Hepatocyte (in vitro differentiated cells): ENCODE measurements around the gene MICB. TPM values are rescaled to one million over a fixed set of nuclear protein-coding genes. Genes with fewer than 3 reads are reported as not detected.

Experiments
- DNase-seq: peaks from one replicate; pipeline ENCODE4 v3.0.0-alpha.2; 2016; ENCODE audit warnings: low spot score
- H2AFZ ChIP-seq: fragments of 200-600 bp; sonication (generic); 2 replicates; pipeline ENCODE4 v1.6.0; 2016; ENCODE audit warnings: antibody characterized with exemption, mild to moderate bottlenecking
- H3K27ac ChIP-seq: fragments of 200-600 bp; sonication (generic); 2 replicates; pipeline ENCODE4 v1.5.1; 2016; ENCODE audit warnings: mild to moderate bottlenecking
- H3K27me3 ChIP-seq: fragments of 200-600 bp; sonication (generic); 2 replicates; pipeline ENCODE4 v1.6.1; 2016
- H3K36me3 ChIP-seq: fragments of 200-600 bp; sonication (generic); replicated peaks from 2 replicates; pipeline ENCODE4 v1.5.1; 2016; ENCODE audit warnings: low read depth; ENCODE audit not compliant: insufficient read depth
- H3K4me1 ChIP-seq: fragments of 200-600 bp; sonication (generic); 2 replicates; pipeline ENCODE4 v1.5.1; 2016; ENCODE audit warnings: mild to moderate bottlenecking, moderate library complexity; ENCODE audit not compliant: insufficient read depth
- H3K4me2 ChIP-seq: fragments of 200-600 bp; sonication (generic); 2 replicates; pipeline ENCODE4 v1.6.0; 2016
- H3K4me3 ChIP-seq: fragments of 200-600 bp; sonication (generic); 2 replicates; pipeline ENCODE4 v1.5.1; 2016; ENCODE audit warnings: mild to moderate bottlenecking
- H3K79me2 ChIP-seq: fragments of 200-600 bp; sonication (generic); 2 replicates; pipeline ENCODE4 v1.6.0; 2017; ENCODE audit warnings: mild to moderate bottlenecking
- H3K9me2 ChIP-seq: fragments of 200-600 bp; sonication (generic); replicated peaks from 2 replicates; pipeline ENCODE4 v1.6.0; 2017; ENCODE audit warnings: mild to moderate bottlenecking; ENCODE audit not compliant: insufficient read depth
- H3K9me3 ChIP-seq: fragments of 200-600 bp; sonication (generic); 2 replicates; pipeline ENCODE4 v1.5.1; 2016; ENCODE audit warnings: low read depth, mild to moderate bottlenecking
- H4K20me1 ChIP-seq: fragments of 200-600 bp; sonication (generic); 2 replicates; pipeline ENCODE4 v1.6.0; 2016; ENCODE audit warnings: mild to moderate bottlenecking; ENCODE audit not compliant: insufficient read depth, poor library complexity, severe bottlenecking
- EZH2 ChIP-seq: fragments of 200-600 bp; sonication (generic); IDR thresholded peaks from 2 replicates; pipeline ENCODE4 v1.6.1; 2016; ENCODE audit warnings: antibody characterized with exemption, mild to moderate bottlenecking, borderline replicate concordance
- EZH2phosphoT487 ChIP-seq: fragments of 200-600 bp; sonication (generic); IDR thresholded peaks from one replicate; pipeline ENCODE4 v1.6.1; 2018; ENCODE audit warnings: antibody characterized with exemption, mild to moderate bottlenecking, low read depth, moderate library complexity; ENCODE audit not compliant: unreplicated experiment, severe bottlenecking
- WGBS: methylation state at CpG from one replicate; pipeline ENCODE4 v1.1.6; 2016; ENCODE audit warnings: low lambda C conversion rate; ENCODE audit errors: missing lambda C conversion rate; 5-methylcytosine and 5-hydroxymethylcytosine counted together
- polyA plus RNA-seq: library from polyadenylated mRNA; unstranded; fragments of >200 nt; fragmentation: Nextera tagmentation; extraction: Ambion mirVana; gene quantifications from 2 replicates; pipeline ENCODE4 v1.2.1, GENCODE V29; 2016
- total RNA-seq: library from RNA; depleted of rRNA; stranded (reverse); fragments of >200 nt; gene quantifications from 2 replicates; pipeline ENCODE4 v1.2.3, GENCODE V29; 2014
- TF ChIP-seq, protein P1 (sequence below): fragments of 200-600 bp; sonication (generic); IDR thresholded peaks from 2 replicates; pipeline ENCODE4 v1.5.1; 2016; ENCODE audit warnings: antibody characterized with exemption, mild to moderate bottlenecking; ENCODE audit not compliant: poor library complexity

The MICB gene
- total and polyA plus RNA-seq, 2 experiments from 2014 or later: 0.11 to 0.67 TPM

DNA sequence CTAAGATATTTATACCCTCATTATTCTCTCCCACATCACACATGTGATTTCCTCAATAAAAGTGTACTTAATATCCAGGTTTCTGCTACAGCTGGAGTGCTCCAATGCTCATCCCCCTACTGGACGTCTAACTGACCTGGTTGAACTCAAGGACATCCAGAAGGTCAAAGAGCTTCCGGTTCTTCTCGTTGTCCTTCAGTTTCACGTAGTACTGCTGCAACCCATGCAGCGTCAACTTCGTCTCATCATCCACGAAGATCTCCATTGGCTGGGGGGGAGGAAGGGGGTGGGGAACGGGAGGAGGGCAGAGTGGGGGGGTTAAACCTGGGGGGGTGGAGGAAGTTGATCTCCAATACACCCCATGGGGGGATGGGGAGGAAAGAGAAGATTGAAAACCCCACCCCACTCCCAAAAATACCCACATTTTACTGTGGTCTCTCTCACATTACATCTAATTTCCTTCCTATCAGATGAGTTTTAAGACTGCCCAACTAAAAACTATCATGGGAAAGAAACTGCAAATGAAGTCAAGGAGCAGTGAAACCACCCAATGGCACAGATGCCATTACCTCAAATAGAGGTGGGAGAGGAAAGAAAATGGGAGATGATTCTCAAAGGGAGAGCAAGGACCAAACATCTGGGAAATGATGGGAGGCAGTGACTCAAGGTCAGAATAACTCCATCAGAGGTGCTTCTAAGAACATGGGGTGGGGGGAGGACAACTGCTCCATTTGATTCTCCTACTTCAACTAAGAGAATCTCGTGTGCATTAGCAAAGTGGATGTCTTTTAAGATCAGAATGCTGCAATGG, 34.9 kb downstream of the MICB start:
- Histone ChIP-seq H3K4me1 (no peaks in the 10 kb centered on the region), H3K36me3 (peaks cover 13% of the 10 kb centered on the region), H3K9me2 (no peaks in the 10 kb centered on the region), H4K20me1 (peaks cover 73% of the 10 kb centered on the region), H3K4me3 (no peak overlapping the region), H3K4me2 (no peak overlapping the region), H3K9me3 (no peaks in the 10 kb centered on the region), H2AFZ (no peak overlapping the region), H3K79me2 (peaks cover 45% of the 10 kb centered on the region), H3K27me3 (no peaks in the 10 kb centered on the region), H3K27ac (no peak overlapping the region)
- no peak for DNase-seq
- 92% methylated on average over 8 of the region's 9 CpGs for WGBS
- TF ChIP-seq EZH2phosphoT487 (no peak), EZH2 (no peak)
- TF ChIP-seq, protein P1, sequence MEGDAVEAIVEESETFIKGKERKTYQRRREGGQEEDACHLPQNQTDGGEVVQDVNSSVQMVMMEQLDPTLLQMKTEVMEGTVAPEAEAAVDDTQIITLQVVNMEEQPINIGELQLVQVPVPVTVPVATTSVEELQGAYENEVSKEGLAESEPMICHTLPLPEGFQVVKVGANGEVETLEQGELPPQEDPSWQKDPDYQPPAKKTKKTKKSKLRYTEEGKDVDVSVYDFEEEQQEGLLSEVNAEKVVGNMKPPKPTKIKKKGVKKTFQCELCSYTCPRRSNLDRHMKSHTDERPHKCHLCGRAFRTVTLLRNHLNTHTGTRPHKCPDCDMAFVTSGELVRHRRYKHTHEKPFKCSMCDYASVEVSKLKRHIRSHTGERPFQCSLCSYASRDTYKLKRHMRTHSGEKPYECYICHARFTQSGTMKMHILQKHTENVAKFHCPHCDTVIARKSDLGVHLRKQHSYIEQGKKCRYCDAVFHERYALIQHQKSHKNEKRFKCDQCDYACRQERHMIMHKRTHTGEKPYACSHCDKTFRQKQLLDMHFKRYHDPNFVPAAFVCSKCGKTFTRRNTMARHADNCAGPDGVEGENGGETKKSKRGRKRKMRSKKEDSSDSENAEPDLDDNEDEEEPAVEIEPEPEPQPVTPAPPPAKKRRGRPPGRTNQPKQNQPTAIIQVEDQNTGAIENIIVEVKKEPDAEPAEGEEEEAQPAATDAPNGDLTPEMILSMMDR: no peak

DNA sequence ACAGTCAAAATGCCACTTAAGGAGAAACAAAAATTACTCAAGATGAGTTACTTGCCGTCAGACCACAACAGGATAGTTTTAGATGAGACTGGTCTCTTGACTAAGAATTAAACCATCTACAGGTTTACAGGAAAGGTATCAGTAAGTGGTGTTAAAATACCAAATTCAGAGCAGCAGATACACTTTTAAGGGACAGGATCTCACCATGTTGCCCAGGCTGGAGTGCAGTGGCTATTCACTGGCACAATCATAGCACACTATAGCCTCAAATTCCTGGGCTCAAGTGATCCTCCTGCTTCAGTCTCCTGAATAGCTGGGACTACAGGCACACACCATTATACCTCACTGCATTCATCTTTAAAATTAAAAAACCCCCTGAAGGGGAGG, 35.5 kb downstream of the MICB start:
- Histone ChIP-seq H3K4me1 (no peaks in the 10 kb centered on the region), H3K9me3 (no peaks in the 10 kb centered on the region), H4K20me1 (peaks cover 79% of the 10 kb centered on the region), H3K4me3 (no peak overlapping the region), H2AFZ (no peak overlapping the region), H3K79me2 (peaks cover 51% of the 10 kb centered on the region), H3K27me3 (no peaks in the 10 kb centered on the region), H3K4me2 (no peak overlapping the region), H3K9me2 (no peaks in the 10 kb centered on the region), H3K27ac (no peak overlapping the region), H3K36me3 (peaks cover 13% of the 10 kb centered on the region)
- 81% methylated on average over 1 of the region's 1 CpG for WGBS
- DNase-seq: no peak
- TF ChIP-seq, protein P1: no peak
- TF ChIP-seq EZH2phosphoT487 (no peak), EZH2 (no peak)

DNA sequence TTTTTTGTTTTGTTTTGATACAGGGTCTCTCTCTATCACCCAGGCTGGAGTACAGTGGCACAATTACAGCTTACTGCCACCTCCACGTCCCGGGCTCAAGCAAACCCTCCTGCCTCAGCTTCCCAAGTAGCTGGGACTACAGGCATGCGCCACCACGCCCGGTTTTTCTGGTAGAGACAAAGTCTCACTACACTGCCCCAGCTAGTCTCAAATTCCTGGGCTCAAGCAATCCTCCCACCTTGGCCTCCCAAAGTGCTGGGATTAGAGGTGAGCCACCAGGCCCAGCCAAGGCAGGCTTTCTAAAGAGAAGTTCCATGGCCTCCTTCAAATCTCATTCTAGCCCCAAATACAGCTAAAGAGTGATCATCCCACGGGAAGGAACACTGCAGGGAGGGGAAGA, 36.1 kb downstream of the MICB start:
- peaks cover 85% of the 10 kb centered on the region for H4K20me1 ChIP-seq
- H3K4me2 ChIP-seq: no peak overlapping the region
- H2AFZ ChIP-seq: no peak overlapping the region
- H3K9me2 ChIP-seq: no peaks in the 10 kb centered on the region
- H3K27ac ChIP-seq: no peak overlapping the region
- peaks cover 13% of the 10 kb centered on the region for H3K36me3 ChIP-seq
- TF ChIP-seq EZH2 (no peak), EZH2phosphoT487 (no peak)
- peaks cover 56% of the 10 kb centered on the region for H3K79me2 ChIP-seq
- no peaks in the 10 kb centered on the region for H3K27me3 ChIP-seq
- H3K4me1 ChIP-seq: peaks cover 5% of the 10 kb centered on the region
- H3K9me3 ChIP-seq: no peaks in the 10 kb centered on the region
- DNase-seq: no peak
- H3K4me3 ChIP-seq: no peak overlapping the region
- WGBS: 96% methylated on average over 6 of the region's 6 CpGs

DNA sequence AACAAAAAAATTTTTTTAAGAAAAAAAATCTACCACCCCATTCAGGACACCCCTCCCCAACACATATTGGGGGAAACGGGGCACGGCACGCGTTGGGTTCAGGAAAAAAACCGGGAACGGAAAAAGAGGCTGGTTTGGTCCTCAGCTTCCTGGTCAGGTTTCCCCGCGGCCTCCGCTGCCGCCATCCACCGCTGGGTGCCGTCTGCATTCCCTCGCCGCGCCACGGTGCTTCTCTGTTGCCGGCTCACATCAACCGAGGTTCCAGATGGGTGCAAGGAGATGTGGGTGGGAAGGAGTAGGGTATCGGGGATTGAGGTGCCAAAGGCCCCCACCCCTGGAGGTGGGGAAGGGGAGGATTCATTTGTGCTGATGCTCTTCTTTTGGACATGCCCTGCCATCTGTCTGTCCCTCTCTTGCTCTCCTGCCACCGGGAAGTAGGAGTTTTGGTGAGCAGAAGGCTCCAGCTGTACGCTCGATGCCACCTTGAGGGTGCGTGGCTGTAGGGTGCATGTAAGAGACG, 36.6 kb downstream of the MICB start:
- H3K79me2 ChIP-seq: peaks cover 62% of the 10 kb centered on the region

More for the DNA sequence above, 36.6 kb downstream of the MICB start:
- Histone ChIP-seq H3K27me3 (no peaks in the 10 kb centered on the region), H3K9me2 (no peaks in the 10 kb centered on the region), H3K27ac (no peak overlapping the region), H3K4me1 (peaks cover 11% of the 10 kb centered on the region), H3K4me3 (no peak overlapping the region), H3K36me3 (peaks cover 13% of the 10 kb centered on the region), H4K20me1 (peaks cover 88% of the 10 kb centered on the region), H3K9me3 (no peaks in the 10 kb centered on the region), H2AFZ (no peak overlapping the region), H3K4me2 (no peak overlapping the region)
- DNase-seq: no peak
- WGBS: 93% methylated on average over 22 of the region's 24 CpGs
- TF ChIP-seq EZH2phosphoT487 (no peak), EZH2 (no peak)
- TF ChIP-seq, protein P1: no peak
